ENCODE measurements around the gene GGT6.
"Not testable (repeated sequence)": the region's sequence is repeated elsewhere in the genome, so short reads cannot be mapped to it uniquely, and the experiment has no call there.

The GGT6 gene

GRCh38 chr17:4560421-4560820 lies at the start of gene GGT6:
Gene GGT6, minus strand, starts transcription at chr17:4560577. Its CDS starts 56 bp downstream, at chr17:4560521.
- no peak for DNase-seq

GRCh38 chr17:4610162-4610561 lies 49.8 kb upstream of the GGT6 start:
- DNase-seq: no peak

GRCh38 chr17:4609761-4610160 lies 49.4 kb upstream of the GGT6 start:
- no peak for DNase-seq

GRCh38 chr17:4607773-4608187 lies 47.4 kb upstream of the GGT6 start:
- DNase-seq: no peak

- no peak for DNase-seq
These were observed 46.9 kb upstream of the GGT6 start for GRCh38 chr17:4607261-4607741.

- DNase-seq: no peak
These were observed 45.4 kb upstream of the GGT6 start for GRCh38 chr17:4605826-4606225.

GRCh38 chr17:4604736-4605135 lies 44.4 kb upstream of the GGT6 start:
- not testable (repeated sequence) for DNase-seq

GRCh38 chr17:4604111-4604644 lies 43.8 kb upstream of the GGT6 start:
- peak; percentile 86 for DNase-seq

- no peak for DNase-seq
These were observed 41.7 kb upstream of the GGT6 start for GRCh38 chr17:4602041-4602440.

- DNase-seq: no peak
These were observed 40.9 kb upstream of the GGT6 start for GRCh38 chr17:4601326-4601725.

GRCh38 chr17:4600563-4600962 lies 40.2 kb upstream of the GGT6 start:
- DNase-seq: peak; percentile 69

GRCh38 chr17:4599505-4600281 lies 39.3 kb upstream of the GGT6 start:
- DNase-seq: peak; percentile 85

GRCh38 chr17:4598776-4599504 lies 38.6 kb upstream of the GGT6 start:
- DNase-seq: no peak

GRCh38 chr17:4597975-4598374 lies 37.6 kb upstream of the GGT6 start:
- DNase-seq: no peak

- no peak for DNase-seq
These were observed 36.4 kb upstream of the GGT6 start for GRCh38 chr17:4596636-4597380.

- not testable (repeated sequence) for DNase-seq
These were observed 35.4 kb upstream of the GGT6 start for GRCh38 chr17:4595685-4596342.

GRCh38 chr17:4594931-4595684 lies 34.7 kb upstream of the GGT6 start:
- DNase-seq: peak; percentile 84

- no peak for DNase-seq
These were observed 34.0 kb upstream of the GGT6 start for GRCh38 chr17:4594406-4594805.

GRCh38 chr17:4593021-4593421 lies 32.6 kb upstream of the GGT6 start:
- no peak for DNase-seq

- no peak for DNase-seq
These were observed 32.0 kb upstream of the GGT6 start for GRCh38 chr17:4592240-4593005.

- peak; percentile 35 for DNase-seq
These were observed 31.2 kb upstream of the GGT6 start for GRCh38 chr17:4591529-4591928.

All from NCI-H82 (cell line).